ENCODE results near the gene CCKAR.

CCKAR gene

GRCh38 chr4:26458157-26458561, 32.1 kb downstream of the CCKAR start:
- FAIRE-seq, result no peak

DNA sequence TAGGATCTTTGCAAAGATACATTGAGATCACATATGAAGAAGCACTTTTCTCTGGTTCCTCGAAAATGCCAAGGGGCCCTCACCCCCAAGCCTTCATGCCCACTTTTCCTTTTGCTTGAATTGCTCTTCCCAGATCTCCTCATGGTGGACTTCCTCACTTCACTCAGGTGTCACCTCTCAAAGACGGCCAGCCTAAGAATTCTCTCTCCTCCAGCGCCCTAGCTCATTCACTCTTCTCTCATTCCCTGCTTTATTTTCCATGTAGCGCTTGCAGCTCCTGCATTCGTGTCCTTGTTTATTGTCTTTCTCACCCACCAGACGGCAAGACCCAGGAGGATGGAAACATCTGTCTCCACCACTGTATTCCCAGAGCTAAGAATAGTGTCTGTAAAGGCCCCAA, 32.9 kb downstream of the CCKAR start:
- no peak for FAIRE-seq

GRCh38 chr4:26455571-26455970, 34.7 kb downstream of the CCKAR start:
- FAIRE-seq, result no peak

GRCh38 chr4:26454961-26455360, 35.3 kb downstream of the CCKAR start:
- FAIRE-seq, result no peak

DNA sequence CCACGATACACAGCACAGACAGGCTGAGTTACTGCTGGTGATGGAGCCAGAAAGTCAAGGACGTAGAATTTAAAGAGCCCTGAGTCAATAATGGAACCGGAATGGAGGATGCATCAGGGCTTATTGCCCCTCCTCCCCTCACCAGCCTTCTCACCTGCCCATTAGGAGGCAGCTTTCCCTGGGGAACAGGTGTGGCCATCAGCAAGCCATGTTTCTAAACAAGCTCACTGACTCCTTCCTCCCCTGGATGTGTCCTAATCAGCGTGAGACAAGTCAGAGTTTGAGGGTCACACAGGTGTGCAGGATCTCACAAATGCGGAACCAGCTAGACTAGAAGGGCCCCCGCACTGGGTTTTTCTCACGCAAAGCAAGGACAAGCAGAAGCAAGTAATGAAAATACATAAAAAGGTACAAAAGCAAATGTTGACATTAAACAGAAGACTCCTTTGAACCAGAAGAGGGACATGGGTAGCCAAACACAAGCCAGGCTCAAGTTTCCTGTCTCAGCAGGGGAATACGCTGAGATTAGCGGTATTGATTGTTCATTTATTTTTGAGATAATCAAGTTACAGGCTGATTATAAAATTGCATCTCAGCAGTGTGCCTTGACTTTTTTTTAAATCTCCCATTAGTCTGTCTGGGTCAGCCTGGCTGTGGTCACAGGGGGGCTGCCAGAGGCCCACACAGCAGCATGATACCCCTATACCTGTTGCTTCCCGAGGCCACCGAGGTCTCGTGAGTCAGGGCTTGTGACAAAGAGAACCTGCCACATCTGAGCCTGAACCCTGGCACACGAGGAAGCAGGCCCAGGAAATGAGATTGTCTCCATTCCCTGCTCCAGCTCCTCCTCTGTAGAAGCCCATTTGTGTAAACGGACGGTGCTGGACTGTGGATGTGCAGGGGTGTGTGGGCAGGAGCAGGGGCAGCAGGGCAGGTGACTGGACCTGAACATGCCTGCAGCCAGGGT, 37.4 kb downstream of the CCKAR start:
- FAIRE-seq, result no peak

DNA sequence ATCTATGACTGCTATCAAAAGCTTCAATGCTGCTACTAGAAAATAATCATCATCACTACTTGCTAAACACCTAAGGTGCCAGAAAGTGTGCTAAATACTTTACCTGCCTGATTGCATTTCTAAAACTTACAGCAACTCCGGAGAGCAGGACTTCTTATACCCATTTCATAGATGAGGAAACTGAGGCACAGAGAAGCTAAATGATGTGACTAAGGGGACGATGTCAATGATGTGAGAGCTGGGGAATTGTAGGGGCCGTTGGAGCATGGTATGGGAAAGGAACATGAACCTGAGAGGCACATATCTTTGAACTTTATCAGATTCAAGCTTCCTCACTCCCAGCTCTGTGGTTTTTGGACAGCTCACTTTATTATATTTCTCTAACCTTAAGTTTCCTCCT, 38.7 kb downstream of the CCKAR start:
- FAIRE-seq, result no peak

DNA sequence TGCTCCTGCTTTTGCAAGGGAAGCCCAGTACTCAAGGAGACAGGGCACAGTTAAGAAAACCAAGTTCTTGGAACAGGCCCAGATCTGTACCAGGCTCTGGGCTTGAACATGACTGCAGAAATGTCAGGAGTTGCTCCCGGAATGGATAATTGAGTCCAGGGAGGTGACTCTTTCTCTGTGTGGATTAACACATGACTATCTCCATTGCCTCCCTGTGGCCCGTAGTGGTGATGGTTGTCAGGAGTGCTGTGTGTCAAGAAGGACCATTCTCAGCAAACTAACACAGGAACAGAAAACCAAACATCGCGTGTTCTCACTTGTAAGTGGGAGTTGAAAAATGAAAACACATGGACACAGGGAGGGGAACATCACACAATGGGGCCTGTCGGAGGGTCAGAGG, 39.9 kb downstream of the CCKAR start:
- no peak for FAIRE-seq

GRCh38 chr4:26447378-26447777, 42.9 kb downstream of the CCKAR start:
- FAIRE-seq, result no peak

- FAIRE-seq, result no peak
These were observed 48.5 kb downstream of the CCKAR start for GRCh38 chr4:26441771-26442170.

GRCh38 chr4:26441102-26441501, 49.2 kb downstream of the CCKAR start:
- no peak for FAIRE-seq

GRCh38 chr4:26434030-26434639, 56.1 kb downstream of the CCKAR start:
- no peak for FAIRE-seq

GRCh38 chr4:26433556-26433955, 56.7 kb downstream of the CCKAR start:
- FAIRE-seq, result no peak

- FAIRE-seq, result no peak
These were observed 57.9 kb downstream of the CCKAR start for GRCh38 chr4:26432419-26432818.

DNA sequence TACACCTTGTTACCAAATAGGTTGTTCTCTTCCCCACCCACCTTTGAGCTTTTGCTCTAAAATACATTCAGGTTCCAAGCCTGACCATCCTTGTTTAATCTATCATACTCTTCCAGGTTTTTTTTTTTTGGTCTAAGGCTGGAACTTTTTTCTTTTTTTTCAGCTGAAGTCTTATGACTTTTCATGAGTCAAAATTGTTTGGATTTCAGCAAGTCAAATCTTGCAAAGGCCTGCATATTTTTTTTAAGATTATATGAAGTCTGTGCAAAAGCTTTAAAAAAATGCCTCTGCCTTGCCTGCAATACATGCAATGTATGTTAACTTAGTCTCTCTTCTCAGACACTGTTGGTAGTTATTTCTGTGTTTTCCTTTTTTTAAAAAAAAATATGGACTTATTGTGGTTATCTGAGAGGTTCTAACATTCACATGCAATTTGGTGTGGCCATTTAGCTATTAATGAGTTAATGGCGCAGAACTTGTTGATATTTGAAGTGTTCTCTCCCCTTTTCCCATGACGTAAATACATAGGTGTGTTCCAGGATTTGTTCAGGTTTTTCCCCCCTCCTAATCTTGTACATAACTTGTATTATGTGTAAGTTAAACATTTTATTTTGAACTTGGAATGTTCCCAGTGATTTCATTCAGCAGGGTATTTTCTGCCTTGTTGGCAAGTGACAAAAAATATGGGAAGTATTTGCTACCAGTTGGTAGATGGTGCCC, 58.7 kb downstream of the CCKAR start:
- no peak for FAIRE-seq
